Fibroblast of lung (primary cell): ENCODE measurements around the gene UCK2.

ENCODE experiments used
- EZH2 ChIP-seq: IDR thresholded peaks from 2 replicates; pipeline ENCODE4 v1.5.1; 2012; ENCODE audit warnings: low read length, control low read depth, mild to moderate bottlenecking; ENCODE audit errors: missing control alignments
- TF ChIP-seq, protein P1 (sequence below), 2 donors: IDR thresholded peaks in 1 of 2; conservative IDR thresholded peaks in 1 of 2; 1 replicate in 1 of 2; 2 replicates in 1 of 2; pipeline ENCODE4 v1.5.1; 2011 to 2012; ENCODE audit warnings: low read length in 2 of 2, control low read depth in 1 of 2, inconsistent platforms in 1 of 2, low read depth in 1 of 2, mild to moderate bottlenecking in 1 of 2

DNA sequence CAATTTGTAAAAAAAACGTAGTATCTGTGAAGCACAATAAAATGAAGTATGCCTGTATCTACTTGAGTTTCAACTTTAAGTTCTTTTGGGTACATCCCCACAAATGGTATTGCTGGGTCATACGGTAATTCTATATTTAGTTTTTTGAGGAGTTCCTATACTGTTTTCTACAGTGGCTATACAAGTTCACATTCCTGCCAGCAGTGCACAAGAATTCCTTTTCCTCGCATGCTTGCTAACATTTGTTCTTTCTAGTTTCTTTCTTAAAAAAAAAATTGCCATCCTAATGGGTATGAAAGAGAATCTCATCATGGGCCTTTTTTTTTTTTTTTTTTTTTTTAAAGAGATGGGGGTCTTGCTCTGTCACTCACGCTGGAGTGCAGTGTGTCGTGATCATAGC is 41.9 kb downstream of the UCK2 start:
- TF ChIP-seq, protein P1, sequence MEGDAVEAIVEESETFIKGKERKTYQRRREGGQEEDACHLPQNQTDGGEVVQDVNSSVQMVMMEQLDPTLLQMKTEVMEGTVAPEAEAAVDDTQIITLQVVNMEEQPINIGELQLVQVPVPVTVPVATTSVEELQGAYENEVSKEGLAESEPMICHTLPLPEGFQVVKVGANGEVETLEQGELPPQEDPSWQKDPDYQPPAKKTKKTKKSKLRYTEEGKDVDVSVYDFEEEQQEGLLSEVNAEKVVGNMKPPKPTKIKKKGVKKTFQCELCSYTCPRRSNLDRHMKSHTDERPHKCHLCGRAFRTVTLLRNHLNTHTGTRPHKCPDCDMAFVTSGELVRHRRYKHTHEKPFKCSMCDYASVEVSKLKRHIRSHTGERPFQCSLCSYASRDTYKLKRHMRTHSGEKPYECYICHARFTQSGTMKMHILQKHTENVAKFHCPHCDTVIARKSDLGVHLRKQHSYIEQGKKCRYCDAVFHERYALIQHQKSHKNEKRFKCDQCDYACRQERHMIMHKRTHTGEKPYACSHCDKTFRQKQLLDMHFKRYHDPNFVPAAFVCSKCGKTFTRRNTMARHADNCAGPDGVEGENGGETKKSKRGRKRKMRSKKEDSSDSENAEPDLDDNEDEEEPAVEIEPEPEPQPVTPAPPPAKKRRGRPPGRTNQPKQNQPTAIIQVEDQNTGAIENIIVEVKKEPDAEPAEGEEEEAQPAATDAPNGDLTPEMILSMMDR (conservative IDR thresholded peaks at IDR 0.05 in 1 of 2, IDR thresholded peaks at IDR 0.05 in 1 of 2; ENCODE audit: low read depth in 1 of 2, low read length in 2 of 2) = peak; percentile 7 to 38
- no peak for TF ChIP-seq EZH2
